GM19239 (cell line): ENCODE measurements around the gene TMCC1.
"Not testable (repeated sequence)": the region's sequence is repeated elsewhere in the genome, so short reads cannot be mapped to it uniquely, and the experiment has no call there.

Experiments used
- DNase-seq: peaks from one replicate; pipeline ENCODE4 v3.0.0; 2011; ENCODE audit warnings: low spot score; ENCODE audit not compliant: insufficient read length
- FAIRE-seq: peaks from 2 replicates; lab custom pipeline; 2011; peaks lifted over from hg19 to GRCh38; lab: Jason Lieb, UNC

Gene TMCC1

GRCh38 chr3:129661766-129662165 lies 231.7 kb downstream of the TMCC1 start:
- no peak for DNase-seq
- no peak for FAIRE-seq

DNA sequence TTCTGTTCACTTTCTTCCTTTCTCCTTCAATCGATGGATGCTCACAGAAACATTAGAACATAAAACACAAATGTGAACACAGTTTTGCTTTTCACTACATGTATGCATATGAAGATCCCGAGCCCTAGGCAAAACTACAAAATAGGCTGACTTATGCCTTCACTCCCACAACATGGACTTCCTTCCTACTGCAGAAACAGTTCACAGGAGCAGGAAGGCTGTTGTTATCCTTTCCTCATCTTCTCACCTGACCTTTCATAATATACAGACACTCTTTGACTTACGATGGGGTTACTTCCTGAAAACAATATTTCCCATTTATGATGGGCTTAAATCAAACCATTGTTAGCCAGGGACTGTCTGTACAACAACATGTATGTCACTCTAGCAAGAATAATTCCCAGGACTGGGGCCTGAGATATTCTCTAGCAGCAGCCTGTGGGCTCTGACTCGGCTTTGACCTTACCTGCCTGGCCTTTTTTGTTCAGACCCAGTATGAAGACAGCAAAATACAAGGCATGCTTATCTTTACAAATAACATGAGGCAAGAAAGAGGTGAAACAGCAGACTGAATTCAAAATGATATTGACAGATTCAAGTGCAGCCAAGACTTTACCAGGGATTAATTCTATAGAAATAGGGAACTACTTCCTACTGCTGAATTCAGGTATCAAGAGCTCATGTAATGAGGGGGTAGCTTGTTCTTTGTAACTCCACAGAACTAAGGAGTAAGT lies 235.2 kb downstream of the TMCC1 start:
- FAIRE-seq: peak; percentile 67

DNA sequence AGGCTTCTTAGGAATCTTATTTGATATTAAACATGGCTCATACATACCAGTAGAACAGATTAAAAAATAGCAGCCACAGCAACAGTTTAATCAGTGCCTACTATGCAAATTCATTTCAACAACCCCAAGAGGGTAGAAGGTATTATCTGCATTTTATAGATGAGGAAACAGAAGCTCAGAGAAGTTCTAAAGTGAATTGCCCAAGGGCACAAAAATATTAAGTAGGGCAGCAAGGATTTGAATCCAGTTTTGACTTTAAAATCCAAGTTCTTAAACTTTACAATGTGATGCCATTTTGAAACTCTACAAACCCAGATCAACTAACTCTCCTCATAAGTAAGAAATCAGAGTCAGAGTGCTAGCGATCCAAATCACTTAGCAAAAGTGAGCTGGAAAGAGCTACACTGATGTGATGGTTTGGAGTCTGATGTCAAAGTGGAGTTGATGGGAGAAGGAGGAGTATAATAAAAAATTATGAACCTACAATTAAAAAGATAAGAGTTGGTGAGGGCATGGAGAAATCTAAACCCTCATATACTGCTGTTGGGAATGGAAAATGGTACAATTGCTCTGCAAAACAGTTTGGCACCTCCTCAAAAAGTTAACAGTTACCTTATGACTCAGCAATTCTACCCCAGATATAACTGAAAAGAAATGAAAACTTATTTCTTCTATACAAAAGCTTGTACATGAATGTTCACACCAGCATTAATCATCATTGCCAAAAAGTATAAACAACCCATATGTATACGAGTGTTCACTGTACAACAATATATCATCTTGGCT lies 236.1 kb downstream of the TMCC1 start:
- DNase-seq (no peak), FAIRE-seq (no peak)

More for the DNA sequence above, 235.2 kb downstream of the TMCC1 start:
- DNase-seq: no peak

GRCh38 chr3:129656659-129657247 lies 236.8 kb downstream of the TMCC1 start:
- DNase-seq (no peak), FAIRE-seq (no peak)

GRCh38 chr3:129655291-129655700 lies 238.2 kb downstream of the TMCC1 start:
- DNase-seq (no peak), FAIRE-seq (no peak)

- FAIRE-seq: no peak
- DNase-seq: no peak
Observed at GRCh38 chr3:129654131-129654530, 239.4 kb downstream of the TMCC1 start.

DNA sequence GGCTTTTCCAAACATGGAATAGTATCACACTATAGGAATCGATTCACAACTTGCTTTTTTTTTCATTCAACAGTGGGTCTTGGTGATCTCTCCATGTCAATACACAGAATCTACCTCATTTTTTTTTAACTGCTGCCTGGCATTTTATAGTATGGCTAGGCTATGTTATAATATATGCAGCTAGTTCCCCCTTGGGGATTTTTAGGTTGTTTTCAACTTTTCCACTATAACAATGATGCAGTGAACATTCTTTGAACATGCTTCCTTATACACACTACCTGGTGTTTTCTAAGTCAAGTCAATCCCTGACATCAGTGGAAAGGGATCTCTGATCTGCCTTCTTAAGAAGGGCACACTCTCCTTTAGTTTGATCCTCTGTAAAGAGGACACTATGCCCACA lies 240.5 kb downstream of the TMCC1 start:
- DNase-seq: no peak
- FAIRE-seq: no peak

GRCh38 chr3:129651435-129652202 lies 241.9 kb downstream of the TMCC1 start:
- no peak for FAIRE-seq
- no peak for DNase-seq

- DNase-seq (peak; percentile 37), FAIRE-seq (peak; percentile 92)
Observed at GRCh38 chr3:129650256-129650872, 243.1 kb downstream of the TMCC1 start.

DNA sequence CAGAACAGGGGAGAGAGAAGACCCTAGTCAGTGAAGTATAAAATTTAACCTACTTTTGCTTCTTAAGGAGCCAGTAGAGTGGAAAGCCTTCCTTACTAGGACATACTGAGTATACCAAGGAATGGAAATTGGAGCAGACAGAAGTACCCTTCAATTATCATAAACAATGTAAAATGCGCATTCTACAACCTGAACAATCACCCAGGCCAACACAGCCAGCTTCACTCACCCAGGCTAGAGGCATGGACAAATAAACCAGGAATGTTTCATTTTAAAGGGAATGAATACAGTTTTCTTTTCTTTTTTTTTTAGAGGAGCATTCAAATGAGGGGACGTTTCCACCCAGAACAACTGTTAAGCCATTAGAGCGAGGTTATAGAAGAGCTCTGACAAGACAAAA lies 245.1 kb downstream of the TMCC1 start:
- FAIRE-seq (no peak), DNase-seq (no peak)

GRCh38 chr3:129645286-129645685 lies 248.2 kb downstream of the TMCC1 start:
- DNase-seq (no peak), FAIRE-seq (no peak)

DNA sequence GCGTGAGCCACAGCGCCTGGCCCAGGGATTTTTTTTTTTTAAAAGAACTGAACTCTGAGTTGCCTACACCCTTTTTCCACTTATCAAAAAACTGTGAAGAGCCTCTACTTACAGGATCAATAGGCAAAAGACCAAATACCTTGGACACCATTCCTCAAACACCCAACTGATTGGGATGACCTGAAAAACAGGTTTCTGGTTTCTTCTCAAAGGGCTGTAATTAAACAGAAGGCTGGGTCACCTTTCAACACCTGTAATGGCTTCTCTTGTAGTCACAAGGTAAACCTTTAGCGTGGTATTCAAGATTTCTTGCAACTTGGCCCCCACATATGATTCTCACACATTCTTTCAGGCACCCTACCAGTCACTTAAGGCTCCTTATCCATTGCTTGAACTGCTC lies 248.7 kb downstream of the TMCC1 start:
- FAIRE-seq (no peak), DNase-seq (no peak)

- FAIRE-seq: not testable (repeated sequence)
Observed at GRCh38 chr3:129641567-129642260, 251.8 kb downstream of the TMCC1 start.

DNA sequence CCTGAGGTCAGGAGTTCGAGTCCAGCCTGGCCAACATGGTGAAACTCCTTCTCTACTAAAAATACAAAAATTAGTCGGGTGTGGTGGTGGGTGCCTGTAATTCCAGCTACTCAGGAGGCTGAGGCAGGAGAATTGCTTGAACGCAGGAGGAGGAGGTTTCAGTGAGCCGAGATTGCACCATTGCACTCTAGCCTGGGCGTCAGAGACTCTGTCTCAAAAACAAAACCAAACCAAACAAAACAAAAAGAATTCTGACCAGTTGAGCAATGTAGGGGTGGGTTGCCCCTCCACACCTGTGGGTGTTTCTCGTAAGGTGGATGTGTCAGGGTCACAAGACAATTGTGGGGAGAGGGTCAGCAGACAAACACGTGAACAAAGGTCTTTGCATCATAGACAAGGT lies 252.5 kb downstream of the TMCC1 start:
- DNase-seq, FAIRE-seq: not testable (repeated sequence)

More at GRCh38 chr3:129641567-129642260, 251.8 kb downstream of the TMCC1 start:
- not testable (repeated sequence) for DNase-seq

DNA sequence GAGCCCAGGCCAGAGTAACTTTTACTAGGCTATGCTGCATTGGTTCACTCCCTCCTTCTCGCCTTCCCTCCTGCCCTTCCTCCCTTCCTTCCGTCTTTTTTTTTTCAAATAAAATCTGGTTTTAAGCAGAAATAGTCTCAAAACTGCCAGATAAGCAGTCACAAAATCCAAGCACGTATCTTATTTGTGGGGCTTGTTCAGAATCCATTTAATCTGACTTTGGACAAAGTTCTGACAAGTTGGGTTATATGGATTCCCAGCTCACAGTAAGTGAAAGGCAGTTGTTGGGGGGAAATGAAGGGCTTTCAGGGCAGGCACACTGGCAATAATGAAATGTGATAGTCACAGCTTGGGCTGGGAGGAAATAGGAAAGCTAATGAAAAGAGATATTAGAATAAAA lies 255.0 kb downstream of the TMCC1 start:
- FAIRE-seq (no peak), DNase-seq (no peak)

DNA sequence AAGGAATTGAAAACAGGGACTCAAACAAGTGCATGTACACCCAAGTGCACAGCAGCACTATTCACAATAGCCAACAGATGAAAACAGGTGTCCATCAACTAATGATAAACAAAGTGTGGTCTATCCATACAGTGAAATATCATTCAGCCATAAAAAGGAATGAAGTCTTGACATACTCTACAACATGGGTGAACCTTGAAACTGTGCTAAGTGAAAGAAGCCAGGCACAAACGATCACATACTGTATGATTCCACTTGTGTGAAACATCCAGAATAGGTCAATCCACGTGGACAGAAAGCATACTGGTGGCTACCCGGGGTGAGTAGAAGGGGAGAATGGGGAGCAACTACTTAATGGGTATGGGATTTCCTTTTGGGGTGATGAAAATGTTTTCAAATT lies 257.4 kb downstream of the TMCC1 start:
- DNase-seq (no peak), FAIRE-seq (no peak)

GRCh38 chr3:129635656-129636055 lies 257.9 kb downstream of the TMCC1 start:
- FAIRE-seq (no peak), DNase-seq (no peak)

GRCh38 chr3:129633751-129634481 lies 259.6 kb downstream of the TMCC1 start:
- DNase-seq: no peak
- no peak for FAIRE-seq

DNA sequence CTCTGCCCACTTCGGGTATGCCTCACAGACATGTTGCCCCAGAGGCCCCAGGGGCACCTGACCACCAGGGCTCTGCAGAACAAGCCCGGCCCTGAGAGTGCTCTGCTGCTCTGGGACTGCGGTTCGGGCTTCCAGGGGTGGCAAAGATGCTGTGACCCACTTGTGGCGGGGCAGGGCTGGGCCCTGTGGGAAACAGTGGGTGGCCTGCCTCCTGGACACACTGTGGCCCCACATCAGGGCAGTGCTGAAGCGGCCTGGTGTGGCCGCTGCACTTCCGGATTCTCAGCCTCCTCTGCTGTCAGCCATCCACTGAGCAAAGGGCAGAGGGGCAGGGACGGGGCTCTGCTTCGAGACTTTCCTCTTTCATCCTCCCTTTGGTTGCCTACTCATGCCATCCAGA lies 260.5 kb downstream of the TMCC1 start:
- no peak for DNase-seq
- FAIRE-seq: no peak
